Cardiac muscle cell (in vitro differentiated cells and primary cell): Measurements from ENCODE around the gene PEX11A. TPM values are rescaled to one million over a fixed set of nuclear protein-coding genes. Genes with fewer than 3 reads are reported as not detected.

Source experiments
- DNase-seq, 2 donors: peaks; one replicate each; pipeline versions ENCODE4 v3.0.0 to v3.0.0-alpha.2; 2010 to 2017; ENCODE audit warnings: low read depth in 1 of 2, low spot score in 1 of 2
- H3K27ac ChIP-seq: fragments of 200-600 bp; sonication (generic); 2 replicates; pipeline ENCODE4 v1.5.1; 2016
- H3K27me3 ChIP-seq: fragments of 200-600 bp; sonication (generic); 2 replicates; pipeline ENCODE4 v1.6.0; 2016; ENCODE audit warnings: control low read depth
- H3K36me3 ChIP-seq: fragments of 200-600 bp; sonication (generic); 2 replicates; pipeline ENCODE4 v1.5.1; 2016; ENCODE audit warnings: control low read depth
- H3K4me1 ChIP-seq: fragments of 200-600 bp; sonication (generic); 2 replicates; pipeline ENCODE4 v1.8.1; 2017; ENCODE audit warnings: low read depth, mild to moderate bottlenecking, mixed run types
- H3K4me3 ChIP-seq: fragments of 200-600 bp; sonication (generic); 2 replicates; pipeline ENCODE4 v1.5.1; 2016; ENCODE audit warnings: mild to moderate bottlenecking
- H3K9me3 ChIP-seq: fragments of 200-600 bp; sonication (generic); 2 replicates; pipeline ENCODE4 v1.5.1; 2017; ENCODE audit warnings: low read depth, mild to moderate bottlenecking, control low read depth
- polyA plus RNA-seq: library from polyadenylated mRNA; unstranded; fragments of >200 nt; fragmentation: Nextera tagmentation; extraction: Ambion mirVana; gene quantifications from 2 replicates; pipeline ENCODE4 v1.2.1, GENCODE V29; 2016
- total RNA-seq: library from RNA; depleted of rRNA; stranded (reverse); fragments of >200 nt; gene quantifications from 2 replicates; pipeline ENCODE4 v1.2.3, GENCODE V29; 2016
- TF ChIP-seq, protein P1 (sequence below): IDR thresholded peaks from 2 replicates; pipeline ENCODE4 v1.5.1; 2012; ENCODE audit warnings: low read depth, mild to moderate bottlenecking, low read length

PEX11A gene
- total and polyA plus RNA-seq, 2 experiments from 2014 or later, result 5.9 to 12.0 TPM

DNA sequence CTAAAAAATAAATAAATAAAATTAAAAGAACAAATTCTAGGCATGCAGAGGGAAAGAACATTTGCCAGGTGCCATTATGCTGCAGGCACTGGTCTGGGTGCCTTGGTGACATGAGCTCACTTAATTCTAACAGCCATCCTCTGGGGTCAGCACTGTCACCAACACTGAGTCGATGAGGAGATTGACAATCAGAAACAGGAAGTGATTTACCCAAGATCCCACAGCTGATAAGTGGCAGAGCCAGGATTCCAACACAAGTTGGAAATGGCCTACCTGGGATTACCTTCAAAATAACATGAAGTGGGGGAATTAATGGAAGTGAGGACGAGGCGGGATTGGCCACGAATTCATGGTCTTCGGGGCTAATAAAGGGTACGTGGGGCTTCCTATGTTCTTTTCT is 14.9 kb downstream of the PEX11A start:
- no peak for DNase-seq
- Histone ChIP-seq H3K4me1 (no peaks in the 10 kb centered on the region), H3K4me3 (no peak overlapping the region), H3K27me3 (no peaks in the 10 kb centered on the region), H3K27ac (no peak overlapping the region), H3K9me3 (no peaks in the 10 kb centered on the region), H3K36me3 (no peaks in the 10 kb centered on the region)
- TF ChIP-seq, protein P1, sequence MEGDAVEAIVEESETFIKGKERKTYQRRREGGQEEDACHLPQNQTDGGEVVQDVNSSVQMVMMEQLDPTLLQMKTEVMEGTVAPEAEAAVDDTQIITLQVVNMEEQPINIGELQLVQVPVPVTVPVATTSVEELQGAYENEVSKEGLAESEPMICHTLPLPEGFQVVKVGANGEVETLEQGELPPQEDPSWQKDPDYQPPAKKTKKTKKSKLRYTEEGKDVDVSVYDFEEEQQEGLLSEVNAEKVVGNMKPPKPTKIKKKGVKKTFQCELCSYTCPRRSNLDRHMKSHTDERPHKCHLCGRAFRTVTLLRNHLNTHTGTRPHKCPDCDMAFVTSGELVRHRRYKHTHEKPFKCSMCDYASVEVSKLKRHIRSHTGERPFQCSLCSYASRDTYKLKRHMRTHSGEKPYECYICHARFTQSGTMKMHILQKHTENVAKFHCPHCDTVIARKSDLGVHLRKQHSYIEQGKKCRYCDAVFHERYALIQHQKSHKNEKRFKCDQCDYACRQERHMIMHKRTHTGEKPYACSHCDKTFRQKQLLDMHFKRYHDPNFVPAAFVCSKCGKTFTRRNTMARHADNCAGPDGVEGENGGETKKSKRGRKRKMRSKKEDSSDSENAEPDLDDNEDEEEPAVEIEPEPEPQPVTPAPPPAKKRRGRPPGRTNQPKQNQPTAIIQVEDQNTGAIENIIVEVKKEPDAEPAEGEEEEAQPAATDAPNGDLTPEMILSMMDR, result no peak

DNA sequence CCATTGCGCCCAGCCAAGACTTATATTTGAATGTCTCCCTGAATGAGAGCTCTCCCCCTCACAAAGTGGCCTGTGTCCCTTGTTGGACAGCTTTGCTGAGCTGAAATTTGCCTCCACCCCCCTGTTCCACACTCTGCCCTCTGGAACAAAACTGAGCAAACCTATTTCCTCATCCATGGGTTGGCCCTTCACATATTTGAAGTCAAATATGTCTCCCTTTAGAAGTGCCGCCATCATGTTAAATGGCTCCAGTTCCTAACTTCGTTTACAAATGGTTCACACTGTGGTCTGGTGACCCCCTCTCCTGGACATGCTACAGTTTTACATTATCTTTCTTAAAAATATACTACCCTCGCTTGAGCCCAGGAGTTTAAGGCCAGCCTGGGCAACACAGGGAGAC is 16.0 kb downstream of the PEX11A start:
- H3K4me1 ChIP-seq, result no peaks in the 10 kb centered on the region
- H3K4me3 ChIP-seq, result no peak overlapping the region
- H3K27me3 ChIP-seq, result no peaks in the 10 kb centered on the region
- H3K36me3 ChIP-seq, result no peaks in the 10 kb centered on the region
- no peak overlapping the region for H3K27ac ChIP-seq
- H3K9me3 ChIP-seq, result no peaks in the 10 kb centered on the region
- TF ChIP-seq, protein P1, result no peak
- DNase-seq, result no peak

DNA sequence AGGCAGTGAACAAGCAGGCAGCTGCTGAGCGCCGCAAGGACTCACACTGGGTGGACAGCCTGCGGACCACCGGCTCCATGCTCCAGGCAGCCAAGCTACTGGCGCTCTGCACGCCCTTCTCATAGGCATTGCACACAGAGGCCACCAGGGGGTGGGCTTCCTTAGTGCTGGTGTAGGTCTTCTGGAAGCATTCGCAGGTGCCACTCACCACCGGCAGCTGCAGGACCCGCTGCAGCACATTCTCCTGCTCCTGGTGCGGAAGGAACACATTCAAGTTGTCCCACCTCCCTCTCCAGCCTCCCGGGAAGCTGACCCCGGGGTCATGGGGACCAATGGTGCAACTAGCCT is 17.4 kb downstream of the PEX11A start:
- H3K4me3 ChIP-seq, result no peak overlapping the region
- no peaks in the 10 kb centered on the region for H3K27me3 ChIP-seq
- H3K36me3 ChIP-seq, result no peaks in the 10 kb centered on the region
- peak; percentile 54 to 69 for DNase-seq
- no peaks in the 10 kb centered on the region for H3K9me3 ChIP-seq
- no peaks in the 10 kb centered on the region for H3K4me1 ChIP-seq
- TF ChIP-seq, protein P1, result peak; percentile 60
- no peak overlapping the region for H3K27ac ChIP-seq

DNA sequence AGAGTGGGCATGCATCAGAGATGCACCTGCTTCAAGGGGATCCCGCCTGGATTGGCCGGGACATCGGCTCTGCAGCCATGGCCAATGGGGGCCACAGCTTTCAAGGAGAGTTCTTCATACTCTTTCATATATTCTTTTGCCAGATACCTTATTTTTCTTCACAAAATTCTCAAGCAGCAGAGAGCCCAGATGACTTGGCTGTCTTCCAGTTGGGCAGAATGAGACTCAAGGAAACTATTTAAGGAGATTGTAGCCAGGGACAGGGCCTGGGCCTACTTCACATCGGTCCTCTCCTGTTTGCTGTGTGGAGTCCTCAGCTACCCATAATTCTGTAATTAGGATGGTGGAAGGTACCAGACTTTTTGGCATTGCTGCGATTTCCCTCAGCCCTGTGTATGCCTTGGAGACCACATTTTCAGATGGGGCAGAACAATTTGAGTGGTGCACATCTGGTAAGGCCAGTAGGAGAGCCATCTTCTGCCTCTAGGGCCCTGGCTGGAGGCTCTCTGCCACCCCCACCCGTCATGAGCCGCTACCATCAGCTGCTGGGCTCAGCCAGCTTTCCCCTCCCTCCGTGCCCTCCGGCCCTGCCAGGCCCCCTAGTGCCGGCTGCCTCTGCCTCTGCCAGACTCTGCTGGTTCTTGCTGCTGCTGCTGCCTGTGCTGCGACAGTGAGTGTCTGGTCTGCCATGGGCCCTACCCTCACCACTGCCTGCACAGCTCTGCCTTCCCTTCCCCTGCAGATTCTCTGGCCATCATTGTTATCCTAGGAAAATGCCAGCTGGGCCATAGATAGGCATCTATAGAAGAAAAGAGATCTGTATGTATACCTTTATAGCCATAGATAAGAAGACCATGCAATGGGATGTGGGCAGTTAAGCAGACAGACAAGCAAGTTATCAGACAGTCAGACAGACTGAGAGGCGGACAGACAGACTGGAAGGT is 18.1 kb downstream of the PEX11A start:
- H3K9me3 ChIP-seq, result no peaks in the 10 kb centered on the region
- no peaks in the 10 kb centered on the region for H3K36me3 ChIP-seq
- no peak overlapping the region for H3K27ac ChIP-seq
- H3K27me3 ChIP-seq, result no peaks in the 10 kb centered on the region
- H3K4me1 ChIP-seq, result no peaks in the 10 kb centered on the region
- peak in 1 of 2 donors; percentile 63 for DNase-seq
- TF ChIP-seq, protein P1, result no peak
- no peak overlapping the region for H3K4me3 ChIP-seq

DNA sequence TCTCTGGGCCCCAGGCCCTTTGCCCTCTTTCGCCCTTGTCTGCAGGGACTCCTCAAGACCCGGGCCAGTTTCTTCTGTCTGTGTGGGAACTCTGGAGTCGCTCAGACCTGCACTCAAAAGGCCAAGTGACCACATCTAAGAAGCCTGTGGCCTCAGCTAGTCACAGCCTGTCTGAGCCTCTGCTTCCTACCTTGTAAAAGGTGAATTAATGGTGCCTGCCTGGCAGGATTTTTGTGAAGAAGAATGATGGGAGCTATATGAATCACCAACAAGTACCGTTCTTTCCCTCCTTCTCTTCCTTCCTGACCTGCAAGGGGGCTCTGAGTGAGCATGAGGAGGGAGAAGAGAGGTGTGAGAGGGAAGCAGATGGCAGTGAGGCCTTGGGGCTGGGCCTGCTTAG is 18.9 kb downstream of the PEX11A start:
- Histone ChIP-seq H3K27me3 (no peaks in the 10 kb centered on the region), H3K36me3 (no peaks in the 10 kb centered on the region), H3K9me3 (no peaks in the 10 kb centered on the region), H3K27ac (no peak overlapping the region), H3K4me3 (no peak overlapping the region), H3K4me1 (no peaks in the 10 kb centered on the region)
- DNase-seq, result no peak
- TF ChIP-seq, protein P1, result no peak
